Gastrocnemius medialis (tissue), 4 donors: ENCODE measurements around the gene MRPL17. TPM values are rescaled to one million over a fixed set of nuclear protein-coding genes. Genes with fewer than 3 reads are reported as not detected.

ENCODE experiments used
- ATAC-seq, 2 donors: fragments of 150-250 bp; one replicate each; pipeline ENCODE4 v1.9.1; 2016
- DNase-seq, 2 donors: peaks; one replicate each; pipeline ENCODE4 v3.0.0-alpha.2; 2019
- H3K27ac ChIP-seq, 4 donors: fragments of 200-600 bp; sonication (generic); 1 replicate in 1 of 4; 2 replicates in 3 of 4; pipeline ENCODE4 v1.5.1; 2016 to 2018; ENCODE audit warnings: mild to moderate bottlenecking in 2 of 4, moderate library complexity in 1 of 4
- H3K27me3 ChIP-seq, 3 donors: fragments of 200-600 bp; sonication (generic) in 2 of 3; 1 replicate in 1 of 3; 2 replicates in 2 of 3; pipeline versions ENCODE4 v1.5.1 to v1.6.0; 2016 to 2019; ENCODE audit warnings: mild to moderate bottlenecking in 1 of 3, moderate library complexity in 1 of 3
- H3K36me3 ChIP-seq, 2 donors: fragments of 200-600 bp; sonication (generic) in 1 of 2; one replicate each; pipeline ENCODE4 v1.5.1; 2017 to 2018
- H3K4me1 ChIP-seq, 2 donors: fragments of 200-600 bp; sonication (generic) in 1 of 2; one replicate each; pipeline ENCODE4 v1.5.1; 2016 to 2017; ENCODE audit warnings: mild to moderate bottlenecking in 2 of 2
- H3K4me3 ChIP-seq, 4 donors: fragments of 200-600 bp; sonication (generic) in 3 of 4; 1 replicate in 1 of 4; 2 replicates in 3 of 4; pipeline ENCODE4 v1.5.1; 2016 to 2019; ENCODE audit warnings: mild to moderate bottlenecking in 2 of 4
- H3K9me3 ChIP-seq, 3 donors: fragments of 200-600 bp; sonication (generic) in 2 of 3; 1 replicate in 1 of 3; 2 replicates in 2 of 3; pipeline ENCODE4 v1.5.1; 2016 to 2019
- CTCF ChIP-seq, 5 experiments: fragments of 450-650 bp in 3 of 5; fragments of 200-600 bp in 2 of 5; sonication (generic) in 2 of 5; IDR thresholded peaks in 4 of 5; conservative IDR thresholded peaks in 1 of 5; 1 replicate in 4 of 5; 2 replicates in 1 of 5; pipeline ENCODE4 v1.5.1; 2016 to 2019; ENCODE audit warnings: antibody characterized with exemption in 5 of 5, mild to moderate bottlenecking in 3 of 5, moderate library complexity in 3 of 5
- POLR2A ChIP-seq, 2 donors: fragments of 450-650 bp; IDR thresholded peaks; one replicate each; pipeline ENCODE4 v1.6.1; 2017; ENCODE audit warnings: antibody characterized with exemption in 2 of 2, mild to moderate bottlenecking in 2 of 2, moderate library complexity in 2 of 2
- in situ Hi-C, 4 donors: fragments of 200-750 bp; cut with MboI; loops; one replicate each; pipeline versions ENCODE4 v1.15.0 to v1.8.0; 2017; ENCODE audit warnings: low sequenced_read_pairs in 4 of 4
- intact Hi-C: fragments of 100-400 bp; cut with DNase I; formaldehyde crosslinking; loops from one replicate; pipeline ENCODE4 v1.15.1; 2023; ENCODE audit warnings: low total_unique reads
- total RNA-seq, 4 donors: library from RNA; depleted of rRNA; stranded (reverse); fragments of >200 nt; gene quantifications; one replicate each; pipeline versions ENCODE4 v1.1.0 to v1.2.3, GENCODE V29; 2016

MRPL17 gene
- total RNA-seq, 4 donors from 2014 or later: 25.1 to 33.4 (median 27.7) TPM

DNA sequence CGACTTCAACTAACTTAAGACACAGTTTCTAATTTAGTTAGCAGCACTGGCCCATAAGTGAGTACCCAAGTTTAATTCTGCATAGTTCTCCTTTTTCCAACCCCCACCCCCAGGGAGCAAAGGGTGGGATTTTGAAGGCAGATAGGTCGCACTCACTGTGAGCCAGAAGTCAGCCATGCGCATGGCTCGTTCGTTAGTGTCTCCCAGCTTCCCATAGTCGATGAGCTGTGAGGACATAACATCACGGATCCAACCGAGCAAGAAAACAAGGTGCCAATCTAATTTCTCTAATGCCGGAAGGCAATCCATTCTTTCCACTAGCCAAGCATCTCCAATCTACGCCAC is 577 bp downstream of the MRPL17 start:
- Histone ChIP-seq H3K4me1 (peaks cover 9 to 22% of the 10 kb centered on the region in 2 donors), H3K36me3 (peaks cover 0 to 10% of the 10 kb centered on the region in 2 donors), H3K9me3 (no peaks in the 10 kb centered on the region), H3K4me3 (peak overlapping the region; percentile 81 to 98 (median 92)), H3K27ac (peak overlapping the region; percentile 82 to 95 (median 87)), H3K27me3 (no peaks in the 10 kb centered on the region)
- TF ChIP-seq CTCF (IDR thresholded peaks at IDR 0.05 in 4 of 5, conservative IDR thresholded peaks at IDR 0.05 in 1 of 5) (no peak), POLR2A (IDR thresholded peaks at IDR 0.05) (no peak)
- in situ Hi-C loops (loop anchor here in 3 of 4 donors (5.0 to 10.0 kb wide), 4 partner anchors 75 to 148 kb away; partner anchors contain the start of genes ILK (in 2 of the 3) and RRP8 (in 2 of the 3)), intact Hi-C loops (loop anchor here (10.0 kb wide), 1 partner anchor 298 kb away; no protein-coding TSS in a partner anchor)
- no peak for DNase-seq
- ATAC-seq: peak; percentile 1 to 6

DNA sequence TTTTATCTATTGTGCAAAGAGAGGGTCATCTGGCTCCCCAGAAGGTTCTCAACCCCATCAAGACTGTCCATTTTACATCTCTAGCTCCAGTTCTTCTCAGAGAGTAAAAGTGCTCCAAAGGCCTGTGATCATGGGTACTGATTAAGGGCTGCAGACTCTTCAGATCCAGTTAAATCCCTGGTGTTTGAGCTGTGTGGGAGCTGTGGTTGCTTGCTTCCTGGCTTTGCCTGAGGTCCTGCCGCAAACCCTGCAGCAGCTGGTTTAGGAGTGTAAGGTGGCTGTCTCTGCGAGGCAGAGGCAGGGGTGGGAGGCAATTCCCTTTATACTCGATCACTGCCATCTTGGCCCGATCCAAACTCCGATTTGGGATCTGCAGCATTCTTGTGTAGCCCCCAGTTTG is 1.2 kb downstream of the MRPL17 start:
- DNase-seq: no peak
- TF ChIP-seq POLR2A (IDR thresholded peaks at IDR 0.05) (no peak), CTCF (IDR thresholded peaks at IDR 0.05 in 4 of 5, conservative IDR thresholded peaks at IDR 0.05 in 1 of 5) (no peak)
- in situ Hi-C loops (loop anchor here in 3 of 4 donors (5.0 to 10.0 kb wide), 4 partner anchors 75 to 147 kb away; partner anchors contain the start of genes ILK (in 2 of the 3) and RRP8 (in 2 of the 3)), intact Hi-C loops (loop anchor here (10.0 kb wide), 1 partner anchor 297 kb away; no protein-coding TSS in a partner anchor)
- H3K4me1 ChIP-seq: peaks cover 9 to 22% of the 10 kb centered on the region in 2 donors
- ATAC-seq: no peak
- H3K36me3 ChIP-seq: peaks cover 0 to 10% of the 10 kb centered on the region in 2 donors
- no peaks in the 10 kb centered on the region for H3K9me3 ChIP-seq
- no peaks in the 10 kb centered on the region for H3K27me3 ChIP-seq
- peak overlapping the region; percentile 81 to 98 (median 92) for H3K4me3 ChIP-seq
- H3K27ac ChIP-seq: peak overlapping the region in 2 of 4 donors; percentile 82 to 88

DNA sequence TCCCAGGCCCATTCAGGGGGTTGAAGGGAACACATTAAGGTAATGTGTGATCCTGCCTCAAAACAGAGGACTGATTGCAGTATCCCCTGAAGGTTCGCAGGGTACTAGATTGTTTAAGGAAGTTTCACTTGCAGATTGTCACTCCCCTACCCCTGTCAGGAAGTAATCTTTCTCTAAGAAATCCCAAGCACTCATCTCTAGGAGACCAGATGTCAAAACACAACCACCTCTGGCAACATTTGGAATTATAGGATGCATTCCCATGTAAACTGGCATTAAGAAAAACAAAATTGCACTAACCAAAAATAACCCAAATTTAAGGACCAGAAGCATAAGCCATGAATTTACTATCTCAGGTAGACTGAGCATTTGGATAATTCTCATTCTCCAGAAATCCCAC is 1.6 kb downstream of the MRPL17 start:
- H3K27ac ChIP-seq: peak overlapping the region in 2 of 4 donors; percentile 48 to 82
- H3K4me1 ChIP-seq: peaks cover 9 to 22% of the 10 kb centered on the region in 2 donors
- H3K27me3 ChIP-seq: no peaks in the 10 kb centered on the region
- TF ChIP-seq CTCF (IDR thresholded peaks at IDR 0.05 in 4 of 5, conservative IDR thresholded peaks at IDR 0.05 in 1 of 5) (no peak), POLR2A (IDR thresholded peaks at IDR 0.05) (no peak)
- in situ Hi-C loops (loop anchor here in 3 of 4 donors (5.0 to 10.0 kb wide), 4 partner anchors 74 to 147 kb away; partner anchors contain the start of genes ILK (in 2 of the 3) and RRP8 (in 2 of the 3)), intact Hi-C loops (loop anchor here (10.0 kb wide), 1 partner anchor 297 kb away; no protein-coding TSS in a partner anchor)
- peak overlapping the region in 1 of 4 donors; percentile 81 for H3K4me3 ChIP-seq
- H3K9me3 ChIP-seq: no peaks in the 10 kb centered on the region
- H3K36me3 ChIP-seq: peaks cover 0 to 10% of the 10 kb centered on the region in 2 donors
- ATAC-seq (no peak), DNase-seq (no peak)

GRCh38 chr11:6677018-6677417 is 6.1 kb downstream of the MRPL17 start:
- H3K4me1 ChIP-seq: peaks cover 2 to 9% of the 10 kb centered on the region in 2 donors
- intact Hi-C loops (no loop called here), in situ Hi-C loops (loop anchor here in 2 of 4 donors (5.0 to 10.0 kb wide), 2 partner anchors 142 to 145 kb away; no protein-coding TSS in a partner anchor)
- no peak for DNase-seq
- peaks cover 0 to 10% of the 10 kb centered on the region in 2 donors for H3K36me3 ChIP-seq
- TF ChIP-seq POLR2A (IDR thresholded peaks at IDR 0.05) (no peak), CTCF (IDR thresholded peaks at IDR 0.05 in 4 of 5, conservative IDR thresholded peaks at IDR 0.05 in 1 of 5) (no peak)
- no peaks in the 10 kb centered on the region for H3K9me3 ChIP-seq
- ATAC-seq: no peak
- no peaks in the 10 kb centered on the region for H3K27me3 ChIP-seq
- H3K27ac ChIP-seq: no peak overlapping the region
- H3K4me3 ChIP-seq: no peak overlapping the region
